Measurements from ENCODE around the gene KCP.

The KCP gene

DNA sequence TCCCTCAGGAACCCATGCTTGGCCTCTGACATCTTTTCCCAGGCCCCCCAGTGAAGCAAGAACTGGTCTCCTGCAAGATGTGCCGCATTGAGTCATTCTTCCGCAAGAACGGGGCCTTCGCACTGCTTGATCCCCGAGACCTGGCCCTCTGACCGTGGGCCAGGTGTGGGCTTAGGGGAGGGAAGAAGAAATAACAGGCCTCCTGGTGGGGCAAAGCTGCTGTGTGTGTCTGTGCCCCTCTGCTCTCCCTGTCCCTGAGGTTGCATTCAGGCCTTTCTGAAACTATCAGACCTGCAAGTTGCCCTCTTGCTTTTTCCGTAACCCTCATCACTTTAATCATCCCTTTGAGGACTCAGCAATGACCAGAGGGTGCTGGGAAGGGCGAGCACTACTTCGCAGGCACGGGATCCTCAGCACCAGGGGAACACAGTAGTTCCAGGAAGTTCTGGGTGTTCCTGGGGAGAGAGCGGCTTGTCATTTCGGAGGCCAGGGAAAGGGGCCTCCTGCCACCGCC is 41.8 kb downstream of the KCP start:
- intact Hi-C loops (cut with DNase I): loop anchor here (5.0 to 10.0 kb wide), 2 partner anchors 74 to 131 kb away; partner anchors contain the start of genes CALU and CCDC136
- peak in 1 of 42 donors; percentile 17 for DNase-seq

DNA sequence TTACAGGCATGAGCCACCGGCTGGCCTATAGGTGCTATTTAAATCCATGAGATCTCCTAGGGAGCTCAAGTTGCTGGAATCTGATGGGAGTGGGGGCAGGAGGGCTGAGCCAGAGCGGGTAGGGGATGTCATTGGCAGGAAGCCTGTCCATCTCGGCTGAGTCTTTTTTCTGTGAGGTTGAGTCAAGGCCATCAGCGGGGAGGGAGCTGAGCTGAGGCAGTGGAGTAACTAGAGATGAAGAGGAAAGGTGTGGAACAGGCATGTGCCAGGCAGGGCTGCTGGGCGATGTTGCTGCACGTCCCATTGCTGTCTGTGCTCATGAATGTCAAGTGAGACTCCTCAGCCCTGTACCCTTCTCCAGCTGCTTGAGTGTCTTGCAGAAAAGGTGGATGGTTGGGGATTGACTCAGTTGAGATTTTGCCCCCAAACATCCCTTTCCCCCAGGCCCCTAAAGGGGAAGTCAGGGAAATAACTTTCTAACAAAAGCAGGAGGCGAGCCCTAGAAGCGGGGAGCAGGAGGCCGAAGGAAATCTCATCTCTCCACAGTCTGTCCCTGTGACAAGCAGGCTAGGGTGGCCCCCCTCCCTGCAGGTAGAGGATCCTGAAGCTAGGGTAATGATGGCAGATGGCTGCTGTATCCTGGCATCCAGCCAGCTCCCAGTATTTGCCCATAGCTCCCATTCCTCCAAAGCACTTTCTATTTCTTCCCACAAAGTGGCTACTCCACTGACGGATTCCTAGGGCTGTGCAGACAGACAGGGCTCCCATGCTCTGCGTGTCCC is 42.5 kb downstream of the KCP start:
- peak in 4 of 42 donors; percentile 6 to 52 (median 26) for DNase-seq
- intact Hi-C loops (cut with DNase I): loop anchor here (5.0 to 10.0 kb wide), 2 partner anchors 73 to 131 kb away; partner anchors contain the start of genes CALU and CCDC136

DNA sequence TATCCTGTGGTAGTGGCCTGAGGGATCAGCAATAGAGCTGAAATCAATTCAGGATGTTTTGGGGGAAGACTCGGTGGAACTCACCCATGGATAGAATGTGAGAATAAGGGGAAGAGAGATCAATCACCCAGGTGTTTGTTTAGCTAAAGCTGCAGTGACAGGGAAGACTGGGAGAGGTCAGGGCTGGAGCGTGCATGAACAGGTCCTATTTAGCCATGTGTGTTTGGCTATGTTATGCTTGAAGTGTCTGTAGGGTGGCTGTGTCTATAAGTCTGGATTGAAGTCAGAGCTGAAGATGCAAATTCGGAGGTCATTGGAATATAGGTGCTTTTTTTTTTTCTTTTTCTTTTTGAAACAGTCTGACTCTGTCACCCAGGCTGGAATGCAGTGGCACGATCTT is 43.3 kb downstream of the KCP start:
- intact Hi-C loops (cut with DNase I): loop anchor here (5.0 to 10.0 kb wide), 2 partner anchors 72 to 130 kb away; partner anchors contain the start of genes CALU and CCDC136
- no peak for DNase-seq

DNA sequence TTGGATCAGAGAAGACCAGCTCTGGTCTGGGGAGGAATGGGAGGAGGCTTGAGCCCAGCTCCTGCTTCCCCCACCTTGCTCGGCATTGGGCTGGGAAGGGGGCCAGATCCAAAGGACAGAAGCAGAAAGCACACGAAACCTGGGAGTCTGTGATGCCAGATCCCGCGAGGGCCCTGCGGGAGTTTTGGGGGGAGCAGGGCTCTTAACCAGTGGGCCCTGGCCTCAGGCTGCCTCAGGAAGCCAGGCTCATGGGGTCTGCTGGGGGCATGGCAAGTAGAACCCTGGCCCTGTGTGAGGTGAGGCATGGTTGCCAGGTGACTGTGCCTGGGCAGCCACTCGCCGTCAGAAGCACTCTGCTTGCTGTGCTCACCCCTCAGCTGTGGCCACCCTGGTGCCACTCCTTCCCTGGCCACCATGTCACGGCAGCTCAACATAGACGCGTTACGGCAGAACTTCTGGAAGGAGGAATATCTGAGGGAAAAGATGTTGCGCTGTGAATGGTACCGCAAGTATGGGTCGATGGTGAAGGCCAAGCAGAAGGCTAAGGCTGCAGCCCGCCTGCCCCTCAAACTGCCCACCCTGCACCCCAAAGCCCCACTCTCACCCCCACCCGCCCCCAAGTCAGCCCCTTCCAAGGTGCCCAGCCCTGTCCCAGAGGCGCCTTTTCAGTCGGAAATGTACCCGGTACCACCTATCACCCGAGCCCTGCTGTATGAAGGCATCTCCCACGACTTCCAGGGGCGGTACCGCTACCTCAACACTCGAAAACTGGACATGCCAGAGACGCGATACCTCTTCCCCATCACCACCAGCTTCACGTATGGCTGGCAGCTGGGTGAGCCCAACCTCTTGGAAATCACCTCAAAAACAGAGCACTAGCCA is 44.3 kb downstream of the KCP start:
- DNase-seq: no peak
- intact Hi-C loops (cut with DNase I): loop anchor here (5.0 to 10.0 kb wide), 2 partner anchors 71 to 129 kb away; partner anchors contain the start of genes CALU and CCDC136

DNA sequence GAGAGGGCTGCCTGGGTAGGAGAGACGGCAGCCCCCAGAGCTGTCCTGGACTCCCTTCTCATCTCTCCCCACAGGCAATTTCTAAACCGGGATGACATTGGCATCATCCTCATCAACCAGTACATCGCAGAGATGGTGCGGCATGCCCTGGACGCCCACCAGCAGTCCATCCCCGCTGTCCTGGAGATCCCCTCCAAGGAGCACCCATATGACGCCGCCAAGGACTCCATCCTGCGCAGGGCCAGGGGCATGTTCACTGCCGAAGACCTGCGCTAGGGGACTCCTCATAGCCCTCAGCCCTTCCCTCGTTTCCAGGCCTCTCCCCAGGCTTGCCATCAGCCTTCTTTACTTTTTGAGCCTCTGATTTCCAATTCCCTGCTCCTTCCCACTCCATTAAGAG is 45.2 kb downstream of the KCP start:
- intact Hi-C loops (cut with DNase I): loop anchor here (5.0 to 10.0 kb wide), 2 partner anchors 71 to 128 kb away; partner anchors contain the start of genes CALU and CCDC136
- DNase-seq: no peak

DNA sequence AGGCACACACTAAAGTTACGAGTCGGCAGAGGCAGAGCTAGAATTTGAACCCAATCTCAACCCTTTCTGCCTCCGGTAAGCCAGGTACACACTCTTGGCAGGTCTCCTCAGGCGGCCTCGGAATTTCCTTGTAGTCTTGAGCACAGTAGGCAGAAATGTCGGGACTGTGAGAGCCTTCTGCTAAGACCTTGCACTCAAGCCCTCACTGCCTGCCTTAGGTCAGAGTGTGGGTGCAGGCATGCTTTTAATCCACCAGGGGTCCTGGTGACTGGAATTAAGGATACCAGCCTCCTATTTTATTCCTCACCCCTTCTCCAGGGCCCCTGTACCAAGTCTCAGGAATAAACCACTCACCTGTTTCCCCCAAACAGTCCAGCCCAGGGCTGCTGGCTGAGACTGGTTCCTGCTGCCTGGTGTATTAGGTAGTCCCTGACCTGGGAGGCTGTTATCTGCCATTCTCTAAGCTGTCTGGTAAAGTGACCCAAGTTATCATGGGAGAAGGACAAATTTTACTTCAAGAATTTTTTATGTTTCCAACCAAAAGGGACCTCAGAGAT is 47.0 kb downstream of the KCP start:
- DNase-seq: peak in 4 of 42 donors; percentile 15 to 52 (median 18)
- intact Hi-C loops (cut with DNase I): loop anchor here (10.0 kb wide), 1 partner anchor 69 kb away; the partner anchor contains the start of gene CCDC136

DNA sequence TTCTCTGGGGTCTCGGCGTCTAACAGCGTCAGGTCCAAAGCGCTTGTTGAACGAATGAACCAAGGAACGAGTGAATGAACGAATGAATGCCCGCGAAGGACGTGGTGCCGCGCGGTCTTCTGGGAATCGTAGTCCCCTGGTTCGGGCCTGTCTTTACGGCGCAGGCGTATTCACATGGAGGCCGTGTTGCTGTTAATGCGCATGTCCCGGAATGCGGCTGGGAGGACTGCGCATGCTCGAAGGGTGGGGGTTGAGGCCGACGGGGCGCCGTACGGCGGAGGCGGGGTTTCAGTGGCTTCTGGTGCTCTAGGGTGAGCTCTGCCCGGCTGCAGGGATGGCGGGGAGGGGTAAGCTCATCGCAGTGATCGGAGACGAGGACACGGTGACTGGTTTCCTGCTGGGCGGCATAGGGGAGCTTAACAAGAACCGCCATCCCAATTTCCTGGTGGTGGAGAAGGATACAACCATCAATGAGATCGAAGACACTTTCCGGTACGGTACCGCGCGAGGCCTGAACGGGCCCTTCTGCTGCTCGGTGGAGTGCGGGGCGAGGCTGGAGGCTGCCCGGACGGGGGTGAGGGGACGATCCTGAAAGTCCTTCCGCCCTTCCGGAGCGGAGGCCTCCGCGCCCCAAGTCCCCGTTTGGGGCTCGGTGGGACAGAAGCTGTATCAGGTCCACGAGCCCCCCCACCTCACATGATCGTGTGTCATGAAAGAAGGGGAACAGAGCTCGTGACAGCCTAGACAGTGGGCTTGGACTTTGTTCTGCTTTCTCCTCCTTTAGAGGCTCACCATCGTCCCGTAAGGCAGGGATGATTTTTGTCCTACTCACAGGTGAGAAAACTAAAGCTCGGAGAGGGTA is 47.7 kb downstream of the KCP start, which contains the start of gene ATP6V1F:
Gene ATP6V1F, plus strand, starts transcription at position 286 of the 862 bp plus-strand sequence. Its CDS starts 49 bp downstream, at position 335.
- intact Hi-C loops (cut with DNase I): loop anchor here (10.0 kb wide), 1 partner anchor 68 kb away; the partner anchor contains the start of gene CCDC136
- DNase-seq: peak; percentile 87 to 98 (median 94)

DNA sequence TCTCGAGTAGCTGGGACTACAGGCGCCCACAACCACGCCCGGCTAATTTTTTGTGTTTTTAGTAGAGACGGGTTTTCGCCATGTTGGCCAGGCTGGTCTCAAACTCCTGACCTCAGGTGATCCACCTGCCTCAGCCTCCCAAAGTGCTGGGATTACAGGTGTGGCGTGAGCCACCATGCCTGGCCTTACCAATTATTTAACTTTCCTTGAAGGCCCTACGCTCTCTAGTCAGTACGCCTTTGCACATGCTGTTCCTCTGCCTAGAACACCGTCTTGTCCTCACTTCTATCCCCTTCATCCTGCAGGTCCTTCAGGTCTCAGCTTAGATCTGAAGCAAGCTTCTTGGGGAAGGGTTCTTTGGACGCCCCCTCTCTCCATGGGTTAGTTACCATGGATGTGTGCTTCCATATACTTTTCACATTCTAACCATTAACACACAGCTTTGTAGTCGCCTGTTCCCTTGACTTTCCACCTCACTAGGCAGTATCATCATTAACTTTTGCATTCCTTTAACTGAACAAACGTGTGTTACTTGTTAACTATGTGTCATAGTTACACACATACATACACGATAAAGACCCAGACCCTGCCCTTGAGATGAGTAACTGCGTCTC is 48.4 kb downstream of the KCP start:
- intact Hi-C loops (cut with DNase I): loop anchor here (10.0 kb wide), 1 partner anchor 67 kb away; the partner anchor contains the start of gene CCDC136
- no peak for DNase-seq

DNA sequence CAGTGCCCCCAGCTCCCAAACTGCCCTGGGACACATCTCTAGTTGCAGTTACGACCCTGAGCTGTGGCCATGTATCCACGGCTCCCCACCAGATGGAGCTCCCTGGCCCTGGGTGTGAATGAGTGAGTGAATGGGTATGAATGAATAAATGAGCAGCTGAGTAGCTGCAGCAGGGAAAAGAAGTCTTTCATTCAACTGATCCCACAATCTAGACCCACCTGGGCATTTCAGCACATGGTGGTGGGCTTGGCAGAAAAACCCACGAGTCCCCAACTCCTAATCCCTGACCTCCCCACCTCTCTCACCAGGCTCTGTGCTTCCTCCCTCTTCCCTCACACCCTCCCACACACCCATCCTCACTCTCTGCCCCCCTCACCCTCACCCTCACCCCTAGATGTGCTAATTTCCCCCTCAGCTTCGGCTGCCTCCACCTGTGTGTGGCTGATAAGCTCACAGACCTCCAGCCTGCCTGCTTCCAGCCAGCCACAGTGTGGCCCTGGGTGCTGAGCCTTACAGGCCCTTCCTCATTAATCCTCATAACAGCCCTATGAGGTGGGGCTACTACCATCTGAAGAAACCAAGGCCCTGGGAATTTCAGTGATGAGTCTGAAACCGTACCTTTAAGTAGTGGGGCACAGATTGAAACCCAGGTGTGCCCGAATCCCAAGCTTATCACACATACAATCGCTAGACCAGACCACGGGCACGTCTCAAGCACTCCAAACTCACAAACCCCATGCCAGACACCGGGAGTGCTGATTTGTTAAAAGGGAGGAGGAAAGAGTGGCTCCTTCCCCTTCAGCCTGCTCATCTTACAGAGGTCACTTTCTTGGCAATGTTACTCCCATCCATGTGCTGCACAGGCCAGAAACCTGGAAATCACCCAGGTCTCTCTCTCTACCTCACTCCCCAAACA is 50.1 kb downstream of the KCP start:
- no peak for DNase-seq
- intact Hi-C loops (cut with DNase I): loop anchor here (10.0 kb wide), 1 partner anchor 66 kb away; the partner anchor contains the start of gene CCDC136

DNA sequence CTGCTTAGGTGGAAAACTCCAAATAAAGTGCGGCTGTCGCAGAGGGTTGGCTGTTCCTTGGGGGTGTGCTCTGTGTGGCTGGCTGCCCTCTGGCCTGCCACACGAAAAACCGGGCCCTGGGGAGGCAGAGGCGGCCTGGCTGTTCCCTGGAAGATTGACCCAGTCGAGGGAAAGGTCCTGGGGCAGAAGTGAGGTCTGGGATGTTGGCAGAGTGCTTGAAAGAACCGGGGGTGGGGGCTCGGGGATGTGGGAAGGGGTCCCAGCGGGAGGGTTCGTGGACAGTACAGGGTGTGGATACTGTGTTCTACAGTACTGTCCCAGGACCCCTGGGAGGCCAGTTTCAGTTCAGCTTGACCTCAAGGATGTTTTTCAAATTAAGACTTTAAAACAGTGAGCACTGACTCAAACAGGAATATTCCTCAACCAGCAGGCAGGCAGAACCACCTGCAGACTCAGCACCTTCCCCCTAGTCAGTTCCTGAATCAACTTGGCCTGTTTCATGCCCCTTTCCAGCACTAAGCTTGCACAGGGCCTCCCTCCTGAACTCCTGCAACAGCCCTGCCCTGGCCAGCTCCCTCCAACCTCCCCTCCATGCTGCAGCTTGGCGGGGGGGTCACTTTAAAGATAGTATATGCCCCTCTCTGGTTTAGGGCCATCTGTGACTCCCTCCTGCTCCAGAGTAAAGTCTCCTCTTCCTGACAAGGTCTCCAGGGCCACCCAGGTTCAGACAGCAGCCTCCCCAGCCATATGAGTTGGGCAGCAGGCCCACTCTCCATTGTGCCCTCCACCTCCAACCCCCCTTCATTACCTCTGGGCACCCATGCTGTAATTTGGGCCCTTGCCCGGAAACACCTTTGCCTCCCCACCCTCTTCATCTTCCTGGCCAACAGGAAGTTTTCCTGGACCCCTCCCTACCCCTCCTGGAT is 51.0 kb downstream of the KCP start:
- intact Hi-C loops (cut with DNase I): loop anchor here (10.0 kb wide), 1 partner anchor 65 kb away; the partner anchor contains the start of gene CCDC136
- DNase-seq: no peak

DNA sequence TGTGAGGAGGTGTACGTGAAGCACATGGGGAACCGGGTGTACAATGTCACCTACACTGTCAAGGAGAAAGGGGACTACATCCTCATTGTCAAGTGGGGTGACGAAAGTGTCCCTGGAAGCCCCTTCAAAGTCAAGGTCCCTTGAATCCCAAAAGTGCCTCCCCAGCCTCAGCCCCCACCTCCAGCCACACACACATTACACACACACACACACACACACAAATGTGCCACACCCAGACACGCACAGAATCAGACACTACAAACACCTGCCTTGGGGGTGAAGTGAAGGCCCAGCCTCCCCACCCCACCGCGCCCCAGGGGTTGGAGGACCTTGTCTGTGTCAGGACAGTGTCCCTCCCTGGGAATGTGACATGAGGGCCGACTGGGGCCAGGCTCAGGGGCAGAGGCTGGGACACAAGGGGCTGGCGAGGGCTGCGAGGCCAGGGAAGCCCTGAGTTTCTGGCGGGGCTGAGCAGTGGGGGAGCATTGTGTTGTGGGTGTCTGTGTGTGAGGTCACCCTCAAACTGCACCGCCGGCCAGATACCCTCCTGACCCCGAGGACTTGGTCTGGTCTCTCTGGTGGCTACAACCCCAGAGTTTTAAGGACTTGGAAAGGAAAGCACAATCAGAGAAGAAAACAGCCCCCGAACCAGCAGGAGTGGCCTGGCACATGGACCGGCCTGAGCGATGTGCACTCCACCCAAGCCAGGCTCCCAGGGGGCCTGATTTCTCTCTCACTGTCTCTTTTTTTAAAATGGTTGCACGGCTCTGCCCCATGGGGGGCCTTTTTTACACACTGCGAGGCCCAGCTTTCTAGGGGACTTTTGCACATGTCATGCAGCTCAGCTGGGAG is 51.9 kb downstream of the KCP start:
- DNase-seq: no peak

DNA sequence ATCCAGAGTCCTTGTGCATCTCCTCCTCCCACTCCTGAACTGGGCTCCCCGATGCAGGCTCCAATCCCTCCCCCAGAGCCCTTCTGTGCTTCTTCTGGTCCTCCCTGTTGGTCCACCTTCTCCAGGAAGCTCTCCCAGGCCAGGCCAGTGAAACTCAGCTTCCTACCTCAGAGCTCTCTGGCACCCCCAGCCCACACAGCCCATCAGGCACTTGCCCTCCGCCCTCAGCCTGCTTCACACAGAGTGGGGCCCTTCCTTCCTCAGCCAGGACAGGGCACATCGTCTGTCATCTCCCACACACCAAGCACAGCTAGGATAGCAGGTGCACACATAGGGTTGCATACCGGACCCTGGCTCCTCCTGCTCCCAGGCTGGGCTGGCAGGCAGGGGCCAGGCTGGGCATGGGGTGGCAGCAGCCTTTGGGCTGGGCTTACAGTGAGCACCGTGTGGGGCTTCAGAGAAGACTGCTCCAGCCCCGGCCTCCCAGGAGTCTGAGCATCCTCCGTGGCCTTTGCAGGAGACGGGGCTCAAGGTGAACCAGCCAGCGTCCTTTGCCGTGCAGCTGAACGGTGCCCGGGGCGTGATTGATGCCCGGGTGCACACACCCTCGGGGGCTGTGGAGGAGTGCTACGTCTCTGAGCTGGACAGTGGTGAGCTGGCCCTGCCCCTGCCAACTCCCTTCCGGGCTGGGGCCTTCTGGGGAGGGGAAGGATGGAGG is 54.3 kb downstream of the KCP start:
- intact Hi-C loops (cut with DNase I): no loop called here
- no peak for DNase-seq

More for the DNA sequence above, 51.9 kb downstream of the KCP start:
- intact Hi-C loops (cut with DNase I): no loop called here

DNA sequence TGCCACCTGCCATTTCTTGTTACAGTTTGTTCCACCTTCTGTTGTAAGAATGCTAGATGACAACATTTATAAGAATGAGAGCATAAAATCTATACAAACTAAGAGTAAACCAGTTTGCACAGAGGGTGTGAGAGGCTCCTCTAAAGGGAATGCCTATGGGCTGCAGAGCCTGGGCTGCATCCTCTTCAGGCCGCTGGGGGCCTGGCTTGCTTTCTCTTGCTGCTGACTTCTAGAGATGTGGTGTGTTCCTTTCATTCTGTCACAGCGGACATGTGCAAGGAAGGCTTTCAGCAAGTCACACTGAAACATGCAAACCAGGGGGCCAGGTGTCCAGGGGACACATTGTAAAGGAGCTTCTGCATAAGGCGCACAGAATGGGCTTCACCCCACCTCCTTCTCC is 55.0 kb downstream of the KCP start:
- intact Hi-C loops (cut with DNase I): no loop called here
- DNase-seq: no peak

DNA sequence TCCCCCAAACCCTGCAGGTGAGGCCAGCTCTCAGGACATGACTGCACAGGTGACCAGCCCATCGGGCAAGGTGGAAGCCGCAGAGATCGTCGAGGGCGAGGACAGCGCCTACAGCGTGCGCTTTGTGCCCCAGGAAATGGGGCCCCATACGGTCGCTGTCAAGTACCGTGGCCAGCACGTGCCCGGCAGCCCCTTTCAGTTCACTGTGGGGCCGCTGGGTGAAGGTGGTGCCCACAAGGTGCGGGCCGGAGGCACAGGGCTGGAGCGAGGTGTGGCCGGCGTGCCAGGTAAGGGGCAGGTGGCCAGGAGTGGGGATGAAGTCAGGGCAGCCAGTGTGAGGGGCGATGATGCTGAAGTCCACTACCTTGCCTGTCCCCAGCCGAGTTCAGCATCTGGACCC is 56.1 kb downstream of the KCP start:
- DNase-seq: no peak
- intact Hi-C loops (cut with DNase I): no loop called here

Data from head of caudate nucleus (tissue), 42 donors.